Stimulated activated CD4-positive, alpha-beta T cell treated with anti-CD3 and anti-CD28 coated beads, Interleukin-15, amount 100 ng/mL, for 24 hours (primary cell): ENCODE results near the gene FKBP6.
"Not testable (repeated sequence)": the region's sequence is repeated elsewhere in the genome, so short reads cannot be mapped to it uniquely, and the experiment has no call there.

Experiments
- DNase-seq: peaks from one replicate; pipeline ENCODE4 v3.0.0-alpha.2; 2020

FKBP6 gene

GRCh38 chr7:73327922-73328321 lies at the start of gene FKBP6, which contains the start of gene TRIM50:
FKBP6 (plus strand) TSS chr7:73328161; CDS start chr7:73328429, 268 bp downstream.
TRIM50 (minus strand) TSS chr7:73328082; CDS start chr7:73324787, 3,295 bp downstream.
- DNase-seq = not testable (repeated sequence)

GRCh38 chr7:73297235-73297634 lies 30.7 kb upstream of the FKBP6 start:
- not testable (repeated sequence) for DNase-seq

- DNase-seq = not testable (repeated sequence)
Observed at GRCh38 chr7:73297706-73298105, 30.3 kb upstream of the FKBP6 start.

- not testable (repeated sequence) for DNase-seq
Observed at GRCh38 chr7:73299812-73300211, 28.1 kb upstream of the FKBP6 start.

- not testable (repeated sequence) for DNase-seq
Observed at GRCh38 chr7:73301108-73301507, 26.9 kb upstream of the FKBP6 start.

- DNase-seq = not testable (repeated sequence)
Observed at GRCh38 chr7:73302846-73303245, 25.1 kb upstream of the FKBP6 start.

- no peak for DNase-seq
Observed at GRCh38 chr7:73303546-73303945, 24.4 kb upstream of the FKBP6 start.

- DNase-seq = no peak
Observed at GRCh38 chr7:73304071-73304470, 23.9 kb upstream of the FKBP6 start.

- not testable (repeated sequence) for DNase-seq
Observed at GRCh38 chr7:73304612-73305387, 23.2 kb upstream of the FKBP6 start.

- no peak for DNase-seq
Observed at GRCh38 chr7:73307436-73307835, 20.5 kb upstream of the FKBP6 start.

GRCh38 chr7:73308074-73308664 lies 19.8 kb upstream of the FKBP6 start:
- DNase-seq = no peak

- peak; percentile 96 for DNase-seq
Observed at GRCh38 chr7:73308665-73309214, 19.2 kb upstream of the FKBP6 start, which contains the start of gene NSUN5. NSUN5 (minus strand) TSS chr7:73308826; CDS start chr7:73308790, 36 bp downstream.

GRCh38 chr7:73311421-73311820 lies 16.5 kb upstream of the FKBP6 start:
- DNase-seq = not testable (repeated sequence)

- DNase-seq = no peak
Observed at GRCh38 chr7:73312831-73313520, 15.0 kb upstream of the FKBP6 start.

- no peak for DNase-seq
Observed at GRCh38 chr7:73313521-73313906, 14.4 kb upstream of the FKBP6 start.

- no peak for DNase-seq
Observed at GRCh38 chr7:73314271-73314670, 13.7 kb upstream of the FKBP6 start.

GRCh38 chr7:73316521-73316920 lies 11.4 kb upstream of the FKBP6 start:
- no peak for DNase-seq

- DNase-seq = not testable (repeated sequence)
Observed at GRCh38 chr7:73318656-73319204, 9.2 kb upstream of the FKBP6 start.

GRCh38 chr7:73319541-73319940 lies 8.4 kb upstream of the FKBP6 start:
- not testable (repeated sequence) for DNase-seq

- not testable (repeated sequence) for DNase-seq
Observed at GRCh38 chr7:73320009-73320408, 8.0 kb upstream of the FKBP6 start.

GRCh38 chr7:73323434-73324080 lies 4.4 kb upstream of the FKBP6 start:
- not testable (repeated sequence) for DNase-seq
